Stimulated activated CD8-positive, alpha-beta memory T cell treated with anti-CD3 and anti-CD28 coated beads, Interleukin-2, amount 100 ng/mL, for 48 hours (primary cell): Measurements from ENCODE around the gene ABI1.
"Not testable (repeated sequence)": the region's sequence is repeated elsewhere in the genome, so short reads cannot be mapped to it uniquely, and the experiment has no call there.

ENCODE experiments used
- DNase-seq, 2 donors: peaks; one replicate each; pipeline ENCODE4 v3.0.0-alpha.2; 2020; ENCODE audit warnings: low read depth in 2 of 2

Gene ABI1

DNA sequence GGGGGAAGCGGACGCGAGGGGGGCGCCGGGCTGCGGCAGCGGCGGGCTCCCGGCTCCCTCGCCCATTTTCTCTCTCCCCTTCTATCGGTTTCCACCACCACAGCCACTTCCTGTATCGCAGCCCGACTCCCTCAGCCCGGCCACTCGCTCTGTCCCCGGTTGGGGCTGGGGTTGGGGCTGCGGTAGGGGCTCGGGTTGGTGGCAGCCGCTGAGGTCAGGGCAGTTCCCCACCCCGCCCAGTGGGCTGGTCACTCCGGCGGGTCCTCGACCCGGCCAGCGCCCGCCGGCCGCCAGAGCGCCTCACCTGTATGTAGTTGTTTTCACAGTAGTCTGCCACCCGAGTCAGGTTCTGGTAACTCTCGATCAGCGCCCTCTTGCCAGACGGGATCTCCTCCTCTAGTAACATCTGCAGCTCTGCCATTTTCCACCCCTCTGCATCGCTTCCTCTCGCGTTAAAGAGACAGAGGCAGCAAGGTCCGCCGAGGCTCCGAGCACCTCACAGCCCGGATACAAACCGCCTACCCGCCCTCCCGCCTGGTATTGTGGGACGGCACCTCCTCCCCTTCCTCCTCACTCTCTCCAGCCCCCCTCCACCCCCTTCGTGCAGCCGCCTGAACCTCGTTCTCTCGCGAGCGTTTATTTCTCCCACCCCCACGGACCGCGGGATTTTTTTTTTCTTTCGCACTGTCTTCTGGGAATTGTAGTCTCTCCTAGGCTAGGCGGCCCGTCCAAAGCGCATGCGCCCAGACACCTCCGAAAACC, at the start of gene ABI1:
Gene ABI1 (minus strand): TSS at position 516 of the 762 bp plus-strand sequence. CDS start 95 bp downstream, at position 421.
- peak; percentile 94 to 96 for DNase-seq

DNA sequence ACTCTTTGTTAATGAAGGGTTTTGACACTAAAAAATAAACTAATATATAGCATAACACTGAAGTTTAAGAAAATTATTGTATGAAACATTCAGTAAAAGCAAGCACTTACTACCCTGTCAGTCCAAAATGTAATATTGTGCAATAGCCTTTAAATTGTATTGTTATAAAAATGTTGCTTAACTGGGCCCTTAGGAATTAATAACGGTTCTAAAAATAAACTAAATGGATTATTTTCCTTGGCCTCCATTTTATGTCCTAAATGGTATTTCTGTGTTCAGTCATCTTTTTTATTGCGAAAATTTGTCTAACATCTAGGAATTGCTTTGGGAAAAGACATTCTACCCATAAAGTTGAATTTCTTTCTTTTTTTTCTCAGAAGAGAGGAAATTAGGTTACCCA, 49.0 kb upstream of the ABI1 start:
- no peak for DNase-seq

DNA sequence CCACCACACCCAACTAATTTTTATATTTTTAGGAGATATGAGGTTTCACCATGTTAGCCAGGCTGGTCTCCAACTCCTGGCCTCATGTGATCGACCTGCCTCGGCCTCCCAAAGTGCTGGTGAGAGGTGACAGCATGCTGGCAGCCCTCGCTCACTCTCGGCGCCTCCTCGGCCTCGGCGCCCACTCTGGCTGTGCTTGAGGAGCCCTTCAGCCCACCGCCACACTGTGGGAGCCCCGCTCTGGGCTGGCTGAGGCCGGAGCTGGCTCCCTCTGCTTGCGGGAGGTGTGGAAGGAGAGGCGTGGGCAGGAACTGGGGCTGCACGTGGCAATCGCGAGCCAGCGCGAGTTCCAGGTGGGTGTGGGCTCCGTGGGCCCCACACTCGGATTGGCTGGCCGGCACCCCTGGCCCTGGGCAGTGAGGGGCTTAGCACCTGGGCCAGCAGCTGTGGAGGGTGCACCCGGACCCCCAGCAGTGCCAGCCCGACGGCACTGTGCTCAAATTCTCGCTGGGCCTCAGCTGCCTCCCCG, 44.6 kb upstream of the ABI1 start:
- DNase-seq: not testable (repeated sequence)

DNA sequence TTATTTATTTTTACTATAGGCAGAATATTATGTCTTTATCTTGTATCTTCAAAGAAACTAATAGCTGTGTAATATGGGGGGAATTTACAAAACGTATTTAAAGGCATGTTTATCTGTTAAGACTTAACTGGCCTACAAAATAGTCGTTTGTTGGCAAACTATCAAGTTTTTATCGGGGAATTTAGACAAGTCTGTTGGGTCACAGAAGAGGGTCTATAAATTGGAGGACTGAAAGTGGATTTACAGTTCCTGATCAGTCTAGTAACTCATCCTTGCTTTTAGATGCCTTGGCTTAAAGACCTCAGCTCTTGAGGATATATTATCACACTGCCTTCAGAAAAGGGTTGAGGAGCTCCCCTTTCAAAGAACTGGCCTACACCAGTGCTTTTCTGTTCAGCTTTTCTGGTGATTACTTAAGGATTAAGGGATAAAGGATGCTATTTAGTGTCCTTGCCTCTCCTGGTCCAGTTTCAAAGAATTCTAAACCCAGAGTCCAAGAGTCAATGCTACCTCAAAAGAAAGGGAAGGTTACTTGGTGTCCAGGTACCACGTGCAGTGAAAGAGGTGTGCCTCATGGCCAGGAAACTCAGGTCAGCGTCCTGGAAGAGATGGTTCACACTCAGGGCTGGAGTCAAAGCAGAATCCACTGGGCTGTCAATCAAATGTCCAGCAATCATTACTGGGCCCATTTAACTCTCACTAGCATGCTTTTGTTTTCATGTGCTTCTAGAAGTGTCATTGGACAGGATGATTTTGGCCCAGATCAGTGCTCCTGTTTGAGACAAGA, 42.9 kb upstream of the ABI1 start:
- no peak for DNase-seq

DNA sequence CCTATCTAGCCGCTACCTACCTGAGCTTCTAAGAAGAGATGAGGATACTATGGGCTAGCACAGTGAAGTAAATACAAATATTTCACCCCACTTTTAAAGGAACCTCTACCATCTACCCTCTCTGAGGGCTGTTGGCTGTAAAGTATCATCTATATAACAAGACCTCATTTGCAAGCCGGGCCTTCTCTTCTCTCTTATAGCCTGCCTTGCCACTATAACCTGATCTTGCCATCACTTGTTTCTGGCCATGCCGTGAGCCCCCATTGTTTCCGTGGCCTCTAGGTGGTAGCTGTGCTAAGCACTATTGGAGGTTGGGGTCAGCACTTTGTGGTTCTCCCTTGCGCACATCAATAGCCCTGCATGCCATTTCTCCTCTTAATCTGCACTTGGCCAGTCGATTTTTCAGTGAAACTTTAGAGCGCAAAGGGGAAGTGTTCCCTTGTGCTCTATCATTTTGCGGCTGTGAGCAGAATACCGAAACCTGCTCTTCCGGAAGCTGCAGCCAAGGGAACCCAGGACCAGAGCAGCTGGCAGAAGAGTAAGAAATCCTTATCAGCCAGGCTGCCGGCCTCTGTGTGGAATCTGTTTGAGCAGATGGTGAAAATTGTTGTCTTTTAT, 31.7 kb upstream of the ABI1 start:
- not testable (repeated sequence) for DNase-seq

DNA sequence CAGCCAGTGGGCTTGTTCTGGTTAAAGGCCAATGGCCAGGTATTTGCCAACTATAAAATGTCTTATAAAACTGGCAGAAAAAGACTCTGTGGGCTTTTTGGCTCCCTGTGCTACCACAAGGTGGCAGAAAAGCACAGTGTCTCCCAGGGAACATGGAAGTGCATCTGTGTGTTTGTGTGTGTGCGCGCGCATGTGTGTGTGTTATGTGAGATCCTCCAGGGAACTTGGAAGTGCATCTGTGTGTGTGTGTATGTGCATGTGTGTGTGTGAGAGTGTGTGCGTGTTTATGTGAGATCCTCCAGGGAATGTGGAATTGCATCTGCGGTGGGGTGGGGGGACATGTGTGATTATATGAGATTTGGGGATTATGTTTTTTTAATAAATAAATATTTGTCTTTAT, 30.2 kb upstream of the ABI1 start:
- DNase-seq: peak in 1 of 2 donors; percentile 21

DNA sequence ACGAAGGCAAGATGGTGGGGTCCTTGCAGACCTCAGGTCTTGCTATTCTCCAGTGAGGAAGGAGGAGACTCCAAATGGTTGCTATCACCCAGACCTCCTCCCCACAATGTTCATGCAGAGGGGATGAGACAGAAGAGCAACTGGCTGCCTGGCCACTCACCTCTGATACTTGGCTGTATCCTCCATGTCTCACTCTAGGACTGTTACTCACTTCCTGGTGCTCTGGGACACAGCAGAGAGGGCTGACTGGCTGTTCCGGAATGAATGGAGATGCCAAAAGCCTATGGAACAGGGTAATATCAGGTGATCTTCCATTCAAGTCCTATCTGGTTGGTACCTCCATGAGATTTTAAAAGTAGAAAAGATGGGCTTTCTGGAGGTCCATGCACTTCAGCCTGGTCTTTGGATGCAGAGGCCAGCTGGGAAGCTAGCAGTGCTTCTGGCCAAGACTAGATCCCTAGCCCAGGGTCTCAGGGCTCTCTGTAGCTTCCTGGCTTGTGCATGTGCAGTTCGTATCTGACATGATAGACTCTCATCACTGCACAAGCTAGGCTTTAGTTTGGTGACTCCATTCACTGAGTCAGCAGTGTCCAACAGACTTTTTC, 27.0 kb upstream of the ABI1 start:
- no peak for DNase-seq

DNA sequence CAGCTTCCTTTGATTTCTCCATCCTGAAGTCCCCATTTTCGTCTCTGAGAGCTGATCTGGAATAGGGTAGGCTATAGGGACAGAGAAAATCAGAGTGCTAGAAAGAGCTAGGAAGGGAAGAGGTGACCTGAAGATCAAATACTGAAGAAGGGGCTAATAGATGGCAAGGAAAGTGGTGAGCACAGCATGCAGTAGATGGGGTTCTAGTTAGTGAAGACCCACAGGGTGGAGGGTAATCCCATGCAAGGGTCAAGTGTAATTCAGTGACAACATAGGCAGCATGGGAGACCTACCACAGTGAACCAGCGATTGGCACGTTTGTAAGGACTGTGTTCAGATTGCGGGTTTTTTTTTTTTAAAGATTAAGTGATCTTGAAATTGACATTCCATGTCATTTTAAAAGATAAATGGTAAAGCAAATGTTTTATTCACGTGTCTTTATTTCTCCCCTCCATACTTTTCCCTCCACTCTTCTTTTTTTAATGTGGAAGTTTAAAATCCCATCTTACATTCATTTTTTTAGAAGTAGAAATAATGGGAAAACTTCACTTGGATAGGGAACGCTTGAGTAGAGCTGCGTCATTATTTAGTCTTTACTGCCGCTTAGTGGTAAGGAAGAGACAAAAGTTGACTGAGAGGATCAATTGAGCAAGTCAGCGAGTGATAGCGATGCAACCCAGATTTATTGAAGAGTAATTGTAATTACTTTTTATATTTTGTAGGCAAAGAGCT, 21.0 kb upstream of the ABI1 start:
- DNase-seq: no peak

DNA sequence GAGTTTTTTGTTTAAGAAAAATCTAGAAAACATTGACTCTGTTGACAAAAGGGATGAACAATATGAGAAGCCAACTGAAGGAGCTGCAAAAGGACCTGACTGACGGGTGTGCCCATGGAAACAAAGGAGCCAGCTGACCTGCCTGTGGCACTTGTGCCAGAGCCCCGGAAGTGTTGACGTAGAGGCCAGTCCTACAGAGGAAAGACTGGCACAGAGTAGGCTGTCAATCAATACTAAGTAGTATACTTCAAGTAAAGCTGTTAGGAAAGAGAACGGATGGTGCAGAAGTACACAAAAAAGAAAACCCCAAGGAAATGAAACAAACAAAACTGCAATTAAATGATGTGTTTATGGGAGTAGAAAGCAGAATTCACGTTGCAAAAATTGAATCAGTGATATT, 19.0 kb upstream of the ABI1 start:
- DNase-seq: no peak

DNA sequence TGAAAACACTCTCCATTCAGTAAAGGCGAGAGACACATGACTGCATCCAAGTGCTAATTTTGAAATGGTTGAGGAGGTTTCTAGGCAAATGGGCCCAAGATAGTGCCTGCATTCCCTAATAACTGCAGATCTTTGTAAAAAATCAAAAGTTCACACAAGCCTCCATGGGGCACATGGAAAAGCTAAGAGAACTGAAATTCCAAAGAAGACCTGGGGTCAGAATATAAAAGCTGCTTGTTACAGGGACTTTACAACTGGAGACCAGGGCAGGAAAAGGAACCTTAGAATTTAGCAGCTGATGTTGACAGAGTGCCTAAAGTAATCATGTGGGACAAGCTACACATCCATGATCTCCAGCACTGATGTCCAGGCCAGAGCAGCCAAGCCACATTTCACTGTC, 10.0 kb upstream of the ABI1 start:
- DNase-seq: no peak

DNA sequence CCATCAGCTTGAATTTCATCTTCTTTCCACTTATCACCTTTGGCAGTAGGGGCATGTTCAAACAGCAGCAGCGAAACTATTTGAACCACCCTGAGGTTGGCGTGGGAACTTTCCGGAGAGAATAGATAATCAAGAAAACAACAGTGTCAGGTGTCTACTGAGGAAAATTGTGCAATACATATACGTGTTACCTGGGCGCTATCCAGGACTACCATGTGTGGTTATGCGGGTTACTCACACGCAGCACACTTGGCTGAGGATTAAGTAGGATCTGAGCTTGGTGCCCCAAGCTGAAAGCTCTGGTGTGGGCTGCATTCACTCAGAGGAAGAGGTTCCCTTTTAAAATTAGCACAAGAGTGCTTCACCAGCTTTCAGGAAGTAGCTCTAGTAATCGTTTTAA, 8.8 kb upstream of the ABI1 start:
- no peak for DNase-seq

DNA sequence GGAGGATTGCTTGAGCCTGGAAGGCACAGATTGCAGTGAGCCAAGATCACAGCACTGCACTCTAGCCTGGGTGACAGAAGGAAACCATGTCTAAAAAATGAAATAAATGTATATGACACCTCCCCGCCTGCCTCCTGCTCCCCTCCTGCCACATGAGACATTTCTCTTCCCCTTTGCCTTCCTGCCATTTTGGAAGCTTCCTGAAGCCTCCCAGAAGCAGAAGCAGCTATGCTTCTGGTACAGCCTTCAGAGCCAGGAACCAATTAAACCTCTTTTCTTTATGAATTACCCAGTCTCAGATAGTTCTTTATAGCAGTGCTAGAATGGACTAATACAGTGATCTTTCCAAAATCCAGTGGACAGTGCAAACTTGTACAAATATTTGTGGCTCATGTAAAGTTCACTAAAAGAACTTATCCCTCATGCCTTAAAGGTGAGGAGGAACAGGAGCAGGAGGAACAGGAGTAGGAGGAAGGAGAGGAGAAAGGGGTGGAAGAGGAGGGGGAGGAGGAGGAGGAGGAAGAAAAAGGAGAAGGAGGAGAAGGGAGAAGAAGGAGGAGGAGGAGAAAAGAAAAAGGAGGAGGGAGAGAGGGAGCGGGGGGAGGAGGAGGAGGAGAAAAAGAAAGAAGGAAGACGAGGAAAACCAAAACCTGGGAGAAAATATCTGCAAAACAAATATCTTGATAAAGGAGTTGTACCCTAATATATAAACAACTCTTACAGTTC, 2.8 kb upstream of the ABI1 start:
- no peak for DNase-seq

DNA sequence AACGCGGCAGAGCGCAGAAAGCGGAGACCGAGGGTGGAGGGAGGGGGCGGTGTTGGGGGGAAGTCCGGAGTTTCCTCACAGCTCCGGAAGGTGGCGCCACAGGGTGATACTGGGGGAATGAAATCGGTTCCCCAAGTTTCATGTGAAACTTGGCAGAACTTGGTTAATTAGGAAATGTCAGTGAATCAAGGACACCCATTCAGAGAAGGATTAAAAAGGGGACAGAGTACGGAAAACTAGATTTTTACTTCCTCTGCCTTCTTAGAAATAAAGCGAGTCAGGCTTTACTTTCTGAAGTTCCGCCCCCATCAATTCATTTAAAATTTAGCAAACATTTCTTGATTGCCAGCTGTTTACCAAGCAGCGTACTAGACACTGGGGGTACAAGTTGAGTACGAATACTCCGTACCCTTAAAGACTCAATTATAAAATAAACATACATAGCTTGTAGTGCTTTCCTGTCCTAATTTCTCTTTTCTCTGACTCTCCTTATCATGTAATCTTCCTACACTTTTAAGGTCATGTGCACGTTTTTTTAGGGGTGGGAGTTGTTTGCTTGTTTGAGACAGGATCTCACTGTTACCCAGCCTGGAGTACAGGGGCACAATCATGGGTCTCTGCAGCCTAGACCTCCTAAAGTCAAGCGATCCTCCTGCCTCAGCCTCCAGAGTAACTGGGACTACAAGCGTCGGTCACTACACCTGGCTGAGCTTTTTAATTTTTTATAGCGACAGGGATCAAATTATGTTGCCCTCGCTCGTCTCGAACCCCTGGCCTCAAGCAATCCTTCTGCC, 644 bp upstream of the ABI1 start:
- no peak for DNase-seq

DNA sequence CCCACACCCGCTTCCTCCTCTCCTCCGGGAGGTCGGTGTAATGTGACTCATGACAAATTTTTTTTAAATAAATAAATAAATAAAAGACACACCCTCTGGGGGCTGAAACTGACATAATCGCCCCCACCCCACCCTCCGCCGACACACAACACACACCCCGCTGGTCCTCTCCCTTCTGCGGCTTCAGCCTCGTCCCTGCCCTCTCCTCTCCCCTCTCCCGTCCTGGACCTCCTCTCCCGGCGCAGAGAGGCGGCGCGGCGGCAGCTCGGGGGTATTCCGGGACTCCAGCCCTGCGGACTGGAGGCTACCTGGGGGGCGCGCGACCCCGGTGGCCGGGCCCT, 686 bp downstream of the ABI1 start:
- DNase-seq: peak; percentile 34

DNA sequence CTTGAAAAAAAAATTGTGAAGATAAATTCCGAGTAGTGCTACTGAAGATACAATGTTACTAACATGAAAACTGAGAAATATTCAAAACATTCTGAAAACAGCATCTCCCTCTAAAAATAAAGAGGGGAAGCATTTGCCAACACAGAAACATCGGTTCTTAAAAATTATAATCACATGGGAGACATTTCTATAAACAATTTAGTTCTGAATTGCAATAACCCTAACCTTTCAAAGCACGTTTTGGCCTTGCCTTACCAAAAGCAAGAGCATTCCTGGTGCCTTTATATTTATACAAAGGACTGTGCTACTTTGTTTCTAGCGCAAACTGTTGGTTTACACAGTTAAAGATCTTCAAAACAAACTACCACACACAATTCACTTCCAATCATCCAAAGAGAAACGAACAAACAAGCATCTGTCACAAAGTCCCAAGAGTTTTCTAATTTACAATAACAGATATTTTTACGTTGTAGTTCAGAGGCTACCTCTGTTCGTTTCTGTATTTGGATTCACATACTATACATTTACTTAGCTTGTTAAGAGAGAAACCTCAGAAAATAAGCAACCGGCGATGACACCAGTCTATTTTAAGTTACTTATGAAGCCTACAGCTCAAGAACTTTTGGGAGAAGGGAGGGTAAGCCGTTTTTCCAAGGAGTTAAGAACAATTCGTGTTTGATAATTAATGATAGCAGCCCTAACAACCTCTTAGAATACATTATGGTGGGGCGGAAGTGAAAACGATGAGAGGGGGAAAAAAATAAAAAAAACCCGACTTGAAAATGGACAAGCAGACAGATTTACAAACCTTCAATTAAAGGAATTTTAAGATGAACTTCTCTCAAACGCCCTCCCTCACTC, 1.3 kb downstream of the ABI1 start:
- no peak for DNase-seq

DNA sequence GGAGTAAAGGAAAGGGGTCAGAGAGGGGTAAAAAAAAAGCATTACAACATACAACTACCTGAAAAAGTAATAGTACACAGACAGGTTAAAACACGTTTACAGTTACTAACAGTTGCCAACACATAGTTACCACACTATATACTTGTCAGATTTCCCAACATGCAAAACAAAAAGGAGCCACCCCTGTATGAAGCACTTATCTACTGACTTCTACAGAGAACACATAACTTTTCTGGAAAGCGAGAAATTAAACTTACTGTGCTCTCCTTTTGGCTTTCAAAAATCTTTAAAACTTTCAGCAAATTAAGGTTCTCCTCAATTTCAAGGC, 2.1 kb downstream of the ABI1 start:
- DNase-seq: no peak

DNA sequence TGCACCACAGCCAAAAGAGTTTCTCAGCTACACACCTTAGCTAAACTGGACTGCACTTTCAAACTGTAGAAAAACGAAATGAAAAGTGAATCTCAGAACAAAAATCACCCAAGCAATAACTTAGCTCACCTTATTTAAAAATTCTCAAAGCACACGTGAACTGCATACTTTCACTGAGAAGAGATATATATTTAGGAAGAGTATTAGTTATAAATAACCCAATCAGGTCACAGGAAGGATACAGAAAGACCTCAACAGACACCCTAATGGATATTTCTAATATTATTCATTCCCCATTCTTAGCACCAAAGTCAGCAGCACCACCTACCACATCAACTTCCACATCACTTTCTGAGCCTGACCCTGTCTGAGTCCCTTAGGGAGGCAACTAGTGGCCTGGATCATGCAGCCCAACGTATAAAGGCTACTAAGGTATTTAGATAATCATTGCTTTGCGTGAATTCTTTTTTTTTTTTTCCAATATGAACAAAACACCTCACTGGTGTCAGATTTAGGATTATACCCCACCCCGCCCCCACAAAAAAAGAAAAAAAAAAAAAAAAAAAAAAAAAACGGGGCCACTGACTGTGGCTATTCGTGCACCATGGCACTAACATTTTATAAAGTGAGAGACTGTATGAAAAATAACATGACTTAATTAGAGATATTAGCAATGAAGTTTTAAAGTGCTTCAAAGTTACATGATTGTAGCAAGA, 2.6 kb downstream of the ABI1 start:
- DNase-seq: no peak

DNA sequence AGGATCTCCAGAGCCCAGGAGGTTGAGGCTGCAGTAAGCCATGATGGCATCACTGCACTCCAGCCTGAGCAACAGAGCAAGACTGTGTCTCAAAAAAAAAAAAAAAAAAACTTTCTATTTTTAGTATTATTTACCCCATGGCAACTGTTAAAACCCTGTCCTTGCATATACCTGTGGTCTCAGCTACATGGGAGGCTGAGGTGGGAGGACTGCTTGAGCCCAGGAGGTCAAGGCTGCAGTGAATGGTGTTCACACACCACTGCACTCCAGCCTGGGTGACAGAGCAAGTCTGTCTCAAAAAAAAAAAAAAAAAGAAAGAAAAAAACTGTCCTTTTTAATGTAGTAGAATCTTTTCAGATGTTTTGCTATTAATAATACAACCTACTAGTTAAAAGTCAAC, 3.2 kb downstream of the ABI1 start:
- not testable (repeated sequence) for DNase-seq

DNA sequence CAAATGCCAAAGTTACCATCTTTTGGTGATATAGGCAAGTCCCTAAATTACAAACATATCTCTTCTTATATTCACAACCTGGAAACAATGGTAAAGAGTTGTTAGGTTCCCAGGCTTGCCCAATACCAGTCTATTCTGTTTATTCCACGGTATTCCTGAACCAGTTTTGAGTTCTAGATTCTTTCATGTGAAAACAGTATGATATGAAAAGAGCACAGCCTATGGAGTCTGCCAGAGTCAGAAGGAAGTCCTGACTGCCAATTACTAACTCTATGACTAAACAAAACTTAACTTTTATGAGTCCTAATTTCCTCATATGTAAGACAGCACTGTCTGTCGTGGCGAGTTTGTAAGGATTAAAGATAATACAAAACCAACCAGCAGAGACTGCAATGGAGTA, 5.6 kb downstream of the ABI1 start:
- DNase-seq: no peak
